ENCODE measurements around the gene NKX1-2. TPM values are rescaled to one million over a fixed set of nuclear protein-coding genes. Genes with fewer than 3 reads are reported as not detected.
A peak's percentile ranks its signal among the peaks of the same experiment; 100 is the strongest.

The NKX1-2 gene
- total RNA-seq, 1 donor from 2014 or later = not detected

GRCh38 chr10:124495725-124496124, 45.9 kb upstream of the NKX1-2 start:
- TF ChIP-seq CTCF (conservative IDR thresholded peaks at IDR 0.05) = no peak
- Mint-ChIP-seq H3K4me1 (peaks cover 19% of the 10 kb centered on the region), H3K27me3 (ENCODE audit: low read depth) (no peaks in the 10 kb centered on the region), H3K4me3 (no peak overlapping the region), H3K36me3 (ENCODE audit: low read depth) (peaks cover 4% of the 10 kb centered on the region), H3K9me3 (peaks cover under 1% of the 10 kb centered on the region), H3K27ac (ENCODE audit: unreplicated experiment) (no peak overlapping the region)
- DNase-seq (ENCODE audit: low read depth, low spot score) = no peak

GRCh38 chr10:124495162-124495561, 45.3 kb upstream of the NKX1-2 start:
- no peak for TF ChIP-seq CTCF (conservative IDR thresholded peaks at IDR 0.05)
- DNase-seq (ENCODE audit: low read depth, low spot score) = no peak
- Mint-ChIP-seq H3K9me3 (no peaks in the 10 kb centered on the region), H3K27ac (ENCODE audit: unreplicated experiment) (no peak overlapping the region), H3K4me1 (peaks cover 19% of the 10 kb centered on the region), H3K4me3 (no peak overlapping the region), H3K27me3 (ENCODE audit: low read depth) (no peaks in the 10 kb centered on the region), H3K36me3 (ENCODE audit: low read depth) (peaks cover 4% of the 10 kb centered on the region)

- peaks cover 8% of the 10 kb centered on the region for H3K36me3 Mint-ChIP-seq (ENCODE audit: low read depth)
- peaks cover 19% of the 10 kb centered on the region for H3K4me1 Mint-ChIP-seq
- no peak for TF ChIP-seq CTCF (conservative IDR thresholded peaks at IDR 0.05)
- no peaks in the 10 kb centered on the region for H3K9me3 Mint-ChIP-seq
- H3K27ac Mint-ChIP-seq (ENCODE audit: unreplicated experiment) = no peak overlapping the region
- no peaks in the 10 kb centered on the region for H3K27me3 Mint-ChIP-seq (ENCODE audit: low read depth)
- no peak overlapping the region for H3K4me3 Mint-ChIP-seq
- DNase-seq (ENCODE audit: low read depth, low spot score) = no peak
These were observed 44.4 kb upstream of the NKX1-2 start for GRCh38 chr10:124494046-124494807.

- H3K27me3 Mint-ChIP-seq (ENCODE audit: low read depth) = no peaks in the 10 kb centered on the region
- H3K9me3 Mint-ChIP-seq = no peaks in the 10 kb centered on the region
- TF ChIP-seq CTCF (conservative IDR thresholded peaks at IDR 0.05) = no peak
- DNase-seq (ENCODE audit: low read depth, low spot score) = no peak
- H3K27ac Mint-ChIP-seq (ENCODE audit: unreplicated experiment) = peak overlapping the region; percentile 58
- no peak overlapping the region for H3K4me3 Mint-ChIP-seq
- peaks cover 14% of the 10 kb centered on the region for H3K36me3 Mint-ChIP-seq (ENCODE audit: low read depth)
- H3K4me1 Mint-ChIP-seq = peaks cover 19% of the 10 kb centered on the region
These were observed 43.5 kb upstream of the NKX1-2 start for GRCh38 chr10:124493214-124493882.

- H3K27ac Mint-ChIP-seq (ENCODE audit: unreplicated experiment) = no peak overlapping the region
- peaks cover 19% of the 10 kb centered on the region for H3K4me1 Mint-ChIP-seq
- H3K27me3 Mint-ChIP-seq (ENCODE audit: low read depth) = no peaks in the 10 kb centered on the region
- peaks cover 15% of the 10 kb centered on the region for H3K36me3 Mint-ChIP-seq (ENCODE audit: low read depth)
- no peaks in the 10 kb centered on the region for H3K9me3 Mint-ChIP-seq
- TF ChIP-seq CTCF (conservative IDR thresholded peaks at IDR 0.05) = no peak
- DNase-seq (ENCODE audit: low read depth, low spot score) = no peak
- H3K4me3 Mint-ChIP-seq = no peak overlapping the region
These were observed 42.4 kb upstream of the NKX1-2 start for GRCh38 chr10:124492266-124492665.

Data from neural crest cell (in vitro differentiated cells).